CD4-positive, alpha-beta T cell treated with Interleukin-15 for 4 hours (primary cell): ENCODE measurements around the gene TOMM20.
"Not testable (repeated sequence)": the region's sequence is repeated elsewhere in the genome, so short reads cannot be mapped to it uniquely, and the experiment has no call there.

Experiments
- DNase-seq: peaks from one replicate; pipeline ENCODE4 v3.0.0-alpha.2; 2020; ENCODE audit warnings: low spot score

TOMM20 gene

DNA sequence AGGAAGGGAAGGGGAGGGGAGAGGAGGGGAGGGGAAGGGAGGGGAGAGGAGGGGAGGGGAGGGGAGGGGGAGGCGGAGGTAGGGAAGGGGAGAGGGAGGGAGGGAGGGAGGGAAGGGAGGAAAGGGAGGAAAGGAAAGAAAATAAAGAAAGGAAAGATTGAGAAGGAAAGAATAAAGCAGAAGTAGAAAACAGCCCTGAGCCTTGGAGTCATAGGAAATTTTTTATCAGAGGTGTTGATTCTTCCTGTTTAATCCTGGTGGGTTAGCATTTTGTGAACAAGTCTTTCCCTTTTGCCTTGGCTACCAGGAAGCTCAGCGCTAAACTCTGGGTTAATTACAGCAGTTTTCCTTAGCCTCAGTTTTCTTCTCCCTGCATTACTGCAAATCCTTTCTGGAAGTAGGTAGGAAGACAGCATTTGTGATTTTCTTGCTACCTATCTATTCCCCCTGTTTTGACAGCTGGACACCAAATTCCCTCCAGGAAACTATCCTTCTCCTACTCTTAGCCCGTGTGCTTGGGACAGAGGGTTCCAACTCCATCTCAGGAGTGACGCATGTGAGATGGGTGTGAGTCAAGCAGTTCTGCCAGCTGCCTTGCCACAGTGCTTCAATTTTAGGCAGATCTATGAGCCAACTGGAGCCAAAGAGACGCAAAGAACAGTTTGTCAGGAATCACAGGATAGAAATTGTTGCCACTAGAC, 26.9 kb downstream of the TOMM20 start:
- DNase-seq, result no peak

DNA sequence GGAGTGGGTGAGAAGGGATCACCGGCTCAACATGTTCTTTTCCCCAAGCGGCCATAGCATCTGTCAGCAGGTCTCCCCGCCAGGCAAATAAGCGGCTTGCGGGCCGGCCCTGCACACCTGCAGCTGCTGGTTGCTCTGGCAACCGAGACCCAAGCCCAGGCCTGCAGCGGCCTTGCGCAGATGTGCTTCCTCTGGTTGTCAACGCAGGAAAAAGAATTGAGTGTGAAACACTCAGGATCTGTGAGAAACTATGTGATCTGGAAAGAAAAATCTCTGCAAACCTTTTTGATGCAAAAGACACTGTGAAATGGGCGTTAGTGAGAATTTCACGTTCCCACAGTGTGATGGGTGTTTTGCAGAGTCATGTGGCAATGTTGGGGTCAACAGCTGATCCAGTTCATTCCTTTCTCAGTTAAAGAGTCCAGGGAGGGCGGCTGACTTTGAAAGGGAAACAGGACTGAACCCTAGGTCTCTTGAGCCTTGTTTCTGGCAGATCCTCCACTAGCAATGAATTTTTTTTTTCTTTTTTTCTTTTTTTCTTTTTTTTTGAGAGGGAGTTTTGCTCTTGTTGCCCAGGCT, 28.4 kb downstream of the TOMM20 start:
- DNase-seq, result no peak

- no peak for DNase-seq
These were observed 29.6 kb downstream of the TOMM20 start for GRCh38 chr1:235098991-235099390.

- no peak for DNase-seq
These were observed 30.1 kb downstream of the TOMM20 start for GRCh38 chr1:235098547-235098946.

GRCh38 chr1:235097501-235097900, 31.1 kb downstream of the TOMM20 start:
- DNase-seq, result not testable (repeated sequence)

DNA sequence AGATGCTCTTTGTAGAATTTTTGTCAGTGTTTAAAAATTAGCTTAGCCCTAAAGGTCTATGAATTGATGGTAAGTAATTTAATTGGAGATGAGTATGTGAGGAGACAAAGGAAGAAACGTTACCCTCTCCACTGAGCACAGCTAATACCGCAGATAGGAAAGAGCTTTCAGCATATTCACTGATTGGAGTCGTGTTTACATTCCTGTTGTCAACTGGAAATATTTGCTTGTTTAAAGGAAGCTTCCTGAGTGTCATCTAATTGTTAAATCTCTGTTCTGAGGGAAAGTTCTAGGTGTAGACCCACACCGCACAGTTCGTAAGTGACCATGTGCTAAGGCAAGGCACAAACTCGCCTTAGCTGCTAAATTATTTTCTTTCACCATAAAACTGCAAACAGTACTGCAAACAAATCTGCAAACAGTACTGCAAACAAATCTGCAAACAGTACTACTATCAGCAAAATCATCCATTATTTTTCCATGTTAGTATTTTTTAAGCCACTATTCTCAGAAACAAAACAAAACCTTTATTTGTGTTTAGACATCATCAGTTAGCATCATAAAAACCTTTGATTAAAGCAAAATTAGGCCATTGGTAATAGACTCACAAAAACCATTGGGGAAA, 32.6 kb downstream of the TOMM20 start:
- no peak for DNase-seq

GRCh38 chr1:235093696-235094592, 34.7 kb downstream of the TOMM20 start:
- DNase-seq, result peak; percentile 85

- DNase-seq, result no peak
These were observed 35.5 kb downstream of the TOMM20 start for GRCh38 chr1:235093013-235093695.

DNA sequence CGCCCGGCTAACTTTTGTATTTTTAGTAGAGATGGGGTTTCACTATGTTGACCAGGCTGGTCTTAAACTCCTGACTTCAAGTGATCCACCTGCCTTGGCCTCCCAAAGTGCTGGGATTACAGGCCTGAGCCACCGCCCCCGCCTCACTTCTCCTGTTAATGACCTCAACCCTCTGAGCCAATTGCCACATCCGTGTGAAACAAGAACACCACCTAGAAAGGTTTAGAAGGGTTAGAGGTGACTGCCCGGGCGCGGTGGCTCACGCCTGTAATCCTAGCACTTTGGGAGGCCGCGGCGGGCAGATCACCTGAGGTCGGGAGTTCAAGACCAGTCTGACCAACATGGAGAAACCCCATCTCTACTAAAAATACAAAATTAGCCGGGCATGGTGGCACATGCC, 36.2 kb downstream of the TOMM20 start:
- DNase-seq, result not testable (repeated sequence)

DNA sequence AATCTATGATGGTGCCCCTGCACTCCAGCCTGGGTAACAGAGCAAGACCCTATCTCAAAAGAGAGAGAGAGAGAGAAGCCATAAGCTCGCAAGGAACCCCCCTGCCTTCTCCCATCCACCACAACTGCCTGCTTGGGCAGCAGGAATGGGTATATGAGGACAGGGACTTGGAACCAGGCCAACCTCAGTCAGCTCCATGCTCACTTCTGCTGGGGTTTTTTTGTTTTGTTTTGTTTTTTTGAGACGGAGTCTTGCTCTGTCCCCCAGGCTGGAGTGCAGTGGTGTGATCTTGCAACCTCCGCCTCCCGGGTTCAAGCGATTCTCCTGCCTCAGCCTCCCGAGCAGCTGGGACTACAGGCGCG, 36.6 kb downstream of the TOMM20 start:
- DNase-seq, result not testable (repeated sequence)

GRCh38 chr1:235091319-235092044, 37.2 kb downstream of the TOMM20 start:
- DNase-seq, result not testable (repeated sequence)

- DNase-seq, result no peak
These were observed 38.1 kb downstream of the TOMM20 start for GRCh38 chr1:235090406-235091069.

DNA sequence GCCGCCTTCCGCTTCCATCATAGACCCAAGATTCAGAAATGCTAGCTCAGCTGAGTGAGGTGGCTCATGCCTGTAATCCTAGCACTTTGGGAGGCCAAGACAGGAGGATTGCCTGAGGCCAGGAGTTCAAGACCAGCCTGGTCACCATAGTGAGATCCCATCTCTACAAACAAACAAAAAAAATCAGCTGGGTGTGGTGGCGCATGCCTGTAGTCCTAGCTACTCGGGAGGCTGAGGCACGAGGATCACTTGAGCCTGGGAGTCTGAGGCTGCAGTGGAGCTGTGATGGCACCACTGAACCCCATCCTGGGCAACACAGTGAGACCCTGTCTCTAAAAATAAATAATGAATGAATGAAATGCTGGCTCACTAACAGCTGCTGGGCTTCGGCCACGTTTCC, 39.7 kb downstream of the TOMM20 start:
- DNase-seq, result no peak

GRCh38 chr1:235088430-235088829, 40.2 kb downstream of the TOMM20 start:
- DNase-seq, result no peak

DNA sequence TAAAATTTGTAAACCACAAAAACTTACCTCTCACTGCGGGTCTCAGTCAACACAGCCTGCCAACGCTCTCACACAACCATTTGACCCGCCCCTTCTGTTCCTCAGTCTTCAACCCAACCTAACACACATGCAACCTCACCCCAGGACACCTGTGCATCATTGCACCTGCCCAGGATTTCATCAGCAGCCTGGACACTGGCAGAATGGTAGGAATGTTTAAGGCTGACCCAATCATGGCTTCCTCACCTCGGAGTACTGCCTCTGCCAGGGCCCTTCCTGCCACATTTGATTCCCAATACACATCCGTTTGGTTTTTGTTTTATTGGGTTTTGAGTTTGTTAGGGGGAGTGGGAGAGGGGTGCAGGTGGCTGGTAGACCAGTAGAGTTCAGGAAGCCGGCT, 40.7 kb downstream of the TOMM20 start:
- DNase-seq, result no peak

DNA sequence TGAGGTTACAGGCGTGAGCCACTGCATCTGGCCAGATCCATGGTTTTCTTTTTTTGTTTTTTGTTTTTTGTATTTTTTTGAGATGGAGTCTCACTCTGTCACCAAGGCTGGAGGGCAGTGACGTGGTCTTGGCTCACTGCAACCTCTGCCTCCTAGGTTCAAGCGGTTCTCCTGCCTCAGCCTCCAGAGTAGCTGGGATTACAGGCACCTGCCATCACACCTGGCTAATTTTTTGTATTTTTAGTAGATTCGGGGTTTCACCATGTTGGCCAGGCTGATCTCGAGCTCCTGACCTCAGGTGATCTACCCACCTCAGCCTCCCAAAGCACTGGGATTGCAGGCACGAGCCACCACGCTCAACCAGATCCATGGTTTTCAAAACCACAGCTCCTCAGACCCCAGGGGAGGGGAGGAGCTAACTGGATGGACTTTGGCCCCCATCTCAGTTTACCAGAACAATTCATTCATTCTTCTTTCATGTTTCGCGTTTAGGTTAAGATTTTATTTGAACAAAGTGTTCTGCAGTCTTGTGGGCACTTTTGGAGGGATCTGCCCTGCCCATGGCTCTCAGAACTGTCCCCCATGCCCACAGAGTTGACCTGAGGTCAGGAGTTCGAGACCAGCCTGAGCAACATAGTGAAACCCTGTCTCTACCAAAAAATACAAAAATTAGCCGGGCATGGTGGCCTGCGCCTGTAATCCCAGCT, 43.1 kb downstream of the TOMM20 start:
- not testable (repeated sequence) for DNase-seq

DNA sequence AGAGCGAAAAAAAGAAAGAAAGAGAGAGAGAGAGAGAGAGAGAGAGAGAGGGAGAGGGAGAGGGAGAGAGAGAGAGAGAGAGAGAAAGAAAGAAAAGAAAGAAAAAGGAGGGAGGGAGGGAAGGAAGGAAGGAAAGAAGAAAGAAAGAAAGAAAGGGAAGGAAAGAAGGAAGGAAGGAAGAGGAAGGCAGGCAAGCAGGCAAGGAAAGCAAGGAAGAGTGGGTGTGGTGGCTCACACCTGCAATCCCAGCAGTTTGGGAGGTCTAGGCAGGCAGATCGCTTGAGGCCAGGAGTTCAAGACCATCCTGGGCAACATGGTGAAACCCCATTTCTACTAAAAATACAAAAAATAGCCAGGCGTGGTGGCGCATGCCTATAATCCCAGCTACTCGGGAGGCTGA, 47.8 kb downstream of the TOMM20 start:
- DNase-seq, result not testable (repeated sequence)

DNA sequence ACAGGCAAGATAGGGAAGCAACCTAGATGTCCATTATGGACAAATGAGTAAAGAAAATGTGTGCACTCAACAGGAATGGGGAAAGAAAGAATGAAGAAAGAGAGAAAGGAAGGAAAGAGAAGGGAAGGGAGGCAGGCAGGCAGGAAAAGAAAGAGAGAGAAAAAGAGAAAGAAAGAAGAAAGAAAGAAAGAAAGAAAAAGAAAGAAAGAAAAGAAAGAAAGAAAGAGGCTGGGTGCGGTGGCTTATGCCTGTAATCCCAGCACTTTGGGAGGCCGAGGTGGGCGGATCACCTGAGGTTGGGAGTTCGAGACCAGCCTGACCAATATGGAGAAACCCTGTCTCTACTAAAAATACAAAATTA, 48.4 kb downstream of the TOMM20 start:
- not testable (repeated sequence) for DNase-seq

DNA sequence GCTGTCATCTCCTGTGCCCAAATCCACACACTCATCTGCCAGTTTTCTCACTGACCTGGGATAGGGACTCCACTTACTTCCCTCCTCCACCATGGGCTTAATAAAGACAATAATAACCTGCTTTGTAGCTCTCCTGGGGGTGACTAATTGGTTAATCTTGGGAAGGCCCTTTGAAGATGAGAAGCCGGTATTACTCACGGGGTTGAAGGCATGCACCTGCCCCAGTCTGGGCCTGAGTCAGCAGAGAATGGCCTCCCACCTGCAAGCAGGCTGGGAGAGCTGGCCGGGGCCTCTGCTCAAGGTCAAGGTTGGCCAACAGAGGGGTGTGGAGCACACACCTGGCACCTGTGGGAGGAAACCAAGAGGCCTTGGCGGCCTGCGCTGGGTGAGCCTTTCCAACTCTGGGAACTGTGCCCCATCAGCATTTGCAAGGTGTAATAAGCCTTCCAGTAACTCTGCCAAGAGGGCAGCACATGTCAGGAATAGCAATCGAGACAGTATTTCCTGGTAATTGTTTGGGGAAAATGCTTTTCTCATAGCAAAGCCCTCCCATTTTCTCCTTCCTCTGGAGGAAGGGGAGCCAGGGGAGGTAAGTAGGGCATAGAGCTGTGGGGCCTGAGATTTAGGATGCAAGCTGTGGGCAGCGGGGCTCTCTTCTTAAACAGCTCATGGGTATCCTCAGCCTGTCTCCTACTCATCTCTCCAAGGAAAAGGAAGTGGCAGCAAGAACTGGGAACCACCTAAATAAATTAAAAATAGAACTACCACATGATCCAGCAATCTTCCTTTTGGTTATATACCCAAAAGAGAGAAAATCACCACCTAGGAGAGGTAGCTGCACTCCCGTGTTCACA, 49.0 kb downstream of the TOMM20 start:
- DNase-seq, result no peak
